Neural crest cell (in vitro differentiated cells): ENCODE data around the gene ERC1. TPM values are rescaled to one million over a fixed set of nuclear protein-coding genes. Genes with fewer than 3 reads are reported as not detected.
A peak's percentile ranks its signal among the peaks of the same experiment; 100 is the strongest.

Source experiments
- DNase-seq: peaks from one replicate; pipeline ENCODE4 v3.0.0; 2021; ENCODE audit warnings: low read depth, mixed read lengths, low spot score
- H3K27ac Mint-ChIP-seq: one replicate; pipeline ENCODE4 v1.8.0; 2021; ENCODE audit warnings: mild to moderate bottlenecking, mixed read lengths; ENCODE audit not compliant: unreplicated experiment
- H3K27me3 Mint-ChIP-seq: 2 replicates; pipeline ENCODE4 v1.8.0; 2021; ENCODE audit warnings: low read depth, mild to moderate bottlenecking, mixed read lengths
- H3K36me3 Mint-ChIP-seq: 2 replicates; pipeline ENCODE4 v1.8.0; 2021; ENCODE audit warnings: low read depth, mild to moderate bottlenecking, mixed read lengths
- H3K4me1 Mint-ChIP-seq: 2 replicates; pipeline ENCODE4 v1.8.0; 2021; ENCODE audit warnings: mixed read lengths
- H3K4me3 Mint-ChIP-seq: one replicate; pipeline ENCODE4 v1.8.0; 2021; ENCODE audit warnings: mild to moderate bottlenecking, mixed read lengths
- H3K9me3 Mint-ChIP-seq: 2 replicates; pipeline ENCODE4 v1.8.0; 2021; ENCODE audit warnings: mixed read lengths
- CTCF ChIP-seq: fragments of 200-600 bp; sonication (generic); conservative IDR thresholded peaks from 2 replicates; pipeline ENCODE4 v1.5.0; 2021; ENCODE audit warnings: antibody characterized with exemption, mild to moderate bottlenecking
- total RNA-seq: library from RNA; stranded (reverse); gene quantifications from 2 replicates; pipeline ENCODE4 v1.2.1, GENCODE V29; 2021

The ERC1 gene
- total RNA-seq, 1 donor from 2014 or later = 38.9 TPM

- Mint-ChIP-seq H3K9me3 (no peaks in the 10 kb centered on the region), H3K27ac (no peak overlapping the region), H3K4me3 (no peak overlapping the region), H3K27me3 (no peaks in the 10 kb centered on the region), H3K4me1 (no peaks in the 10 kb centered on the region), H3K36me3 (peaks cover 7% of the 10 kb centered on the region)
- no peak for TF ChIP-seq CTCF
- no peak for DNase-seq
These were observed 352.4 kb downstream of the ERC1 start for GRCh38 chr12:1343422-1343821.

- peaks cover 11% of the 10 kb centered on the region for H3K36me3 Mint-ChIP-seq
- peak overlapping the region; percentile 39 for H3K27ac Mint-ChIP-seq
- no peak overlapping the region for H3K4me3 Mint-ChIP-seq
- no peak for DNase-seq
- no peaks in the 10 kb centered on the region for H3K27me3 Mint-ChIP-seq
- H3K9me3 Mint-ChIP-seq = peaks cover 4% of the 10 kb centered on the region
- peaks cover 6% of the 10 kb centered on the region for H3K4me1 Mint-ChIP-seq
- no peak for TF ChIP-seq CTCF
These were observed 353.2 kb downstream of the ERC1 start for GRCh38 chr12:1344245-1344644.

GRCh38 chr12:1346126-1346525 lies 355.1 kb downstream of the ERC1 start:
- H3K27me3 Mint-ChIP-seq = no peaks in the 10 kb centered on the region
- H3K36me3 Mint-ChIP-seq = peaks cover 11% of the 10 kb centered on the region
- no peak for TF ChIP-seq CTCF
- H3K27ac Mint-ChIP-seq = no peak overlapping the region
- H3K9me3 Mint-ChIP-seq = peaks cover 4% of the 10 kb centered on the region
- H3K4me1 Mint-ChIP-seq = peaks cover 21% of the 10 kb centered on the region
- H3K4me3 Mint-ChIP-seq = no peak overlapping the region
- DNase-seq = no peak

GRCh38 chr12:1347294-1347693 lies 356.3 kb downstream of the ERC1 start:
- Mint-ChIP-seq H3K36me3 (peaks cover 8% of the 10 kb centered on the region), H3K27me3 (no peaks in the 10 kb centered on the region), H3K9me3 (peaks cover 4% of the 10 kb centered on the region), H3K4me3 (no peak overlapping the region), H3K27ac (no peak overlapping the region), H3K4me1 (peaks cover 28% of the 10 kb centered on the region)
- TF ChIP-seq CTCF = no peak
- no peak for DNase-seq

GRCh38 chr12:1348606-1349005 lies 357.6 kb downstream of the ERC1 start:
- H3K27me3 Mint-ChIP-seq = no peaks in the 10 kb centered on the region
- H3K36me3 Mint-ChIP-seq = peaks cover 8% of the 10 kb centered on the region
- H3K27ac Mint-ChIP-seq = no peak overlapping the region
- H3K4me1 Mint-ChIP-seq = peaks cover 31% of the 10 kb centered on the region
- TF ChIP-seq CTCF = no peak
- no peak for DNase-seq
- H3K4me3 Mint-ChIP-seq = no peak overlapping the region
- peaks cover 4% of the 10 kb centered on the region for H3K9me3 Mint-ChIP-seq
